Lower leg skin (tissue), 4 donors: ENCODE results near the gene RBM4B. TPM values are rescaled to one million over a fixed set of nuclear protein-coding genes. Genes with fewer than 3 reads are reported as not detected.
A peak's percentile ranks its signal among the peaks of the same experiment; 100 is the strongest.

ENCODE experiments used
- DNase-seq, 2 donors: peaks; one replicate each; pipeline ENCODE4 v3.0.0-alpha.2; 2019; ENCODE audit warnings: low spot score in 2 of 2
- H3K4me3 ChIP-seq: fragments of 200-600 bp; sonication (generic); 2 replicates; pipeline ENCODE4 v1.5.1; 2017; ENCODE audit warnings: mild to moderate bottlenecking, low read depth; ENCODE audit not compliant: poor library complexity, severe bottlenecking
- POLR2A ChIP-seq, 2 donors: fragments of 450-650 bp; IDR thresholded peaks; one replicate each; pipeline ENCODE4 v1.6.1; 2016 to 2017; ENCODE audit warnings: antibody characterized with exemption in 2 of 2, mild to moderate bottlenecking in 1 of 2, moderate library complexity in 1 of 2
- WGBS, 2 donors: methylation state at CpG; one replicate each; pipeline ENCODE4 v1.1.5; 2018; 5-methylcytosine and 5-hydroxymethylcytosine counted together
- intact Hi-C: fragments of 100-400 bp; cut with DNase I; formaldehyde crosslinking; loops from one replicate; pipeline ENCODE4 v1.15.0; 2023; ENCODE audit warnings: low total_unique reads
- total RNA-seq, 4 donors: library from RNA; depleted of rRNA; stranded (reverse); fragments of >200 nt; gene quantifications; one replicate each; pipeline ENCODE4 v1.1.0, GENCODE V29; 2016
- TF ChIP-seq, protein P1 (sequence below), 3 donors: fragments of 450-650 bp; IDR thresholded peaks; one replicate each; pipeline ENCODE4 v1.5.1; 2016; ENCODE audit warnings: antibody characterized with exemption in 3 of 3, mild to moderate bottlenecking in 3 of 3, moderate library complexity in 2 of 3

The RBM4B gene
- total RNA-seq, 4 donors from 2014 or later, result 8.6 to 18.0 (median 12.2) TPM

DNA sequence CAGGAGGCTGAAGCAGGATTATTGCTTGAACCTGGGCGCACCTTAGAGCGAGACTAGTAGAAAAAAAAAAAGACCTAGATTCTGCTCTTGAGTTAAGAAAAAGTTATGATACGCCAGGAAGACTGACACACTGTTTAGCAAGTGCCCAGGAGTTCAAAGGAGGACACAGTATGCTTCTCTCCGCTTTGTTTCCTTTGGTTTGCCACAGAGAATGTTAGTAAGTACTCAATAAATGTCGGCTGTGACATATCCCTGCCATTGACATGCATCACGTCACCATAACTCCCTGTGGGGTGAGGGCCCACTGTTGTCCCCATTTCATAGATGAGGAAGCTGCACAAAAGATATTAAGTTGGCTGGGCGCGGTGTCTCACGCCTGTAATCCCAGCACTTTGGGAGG lies 44.3 kb upstream of the RBM4B start:
- WGBS, 2 donors, result 95 to 97% methylated on average over 9 of the region's 9 CpGs
- DNase-seq, result no peak
- H3K4me3 ChIP-seq, result no peak overlapping the region
- TF ChIP-seq POLR2A (IDR thresholded peaks at IDR 0.05), result no peak
- TF ChIP-seq, protein P1, sequence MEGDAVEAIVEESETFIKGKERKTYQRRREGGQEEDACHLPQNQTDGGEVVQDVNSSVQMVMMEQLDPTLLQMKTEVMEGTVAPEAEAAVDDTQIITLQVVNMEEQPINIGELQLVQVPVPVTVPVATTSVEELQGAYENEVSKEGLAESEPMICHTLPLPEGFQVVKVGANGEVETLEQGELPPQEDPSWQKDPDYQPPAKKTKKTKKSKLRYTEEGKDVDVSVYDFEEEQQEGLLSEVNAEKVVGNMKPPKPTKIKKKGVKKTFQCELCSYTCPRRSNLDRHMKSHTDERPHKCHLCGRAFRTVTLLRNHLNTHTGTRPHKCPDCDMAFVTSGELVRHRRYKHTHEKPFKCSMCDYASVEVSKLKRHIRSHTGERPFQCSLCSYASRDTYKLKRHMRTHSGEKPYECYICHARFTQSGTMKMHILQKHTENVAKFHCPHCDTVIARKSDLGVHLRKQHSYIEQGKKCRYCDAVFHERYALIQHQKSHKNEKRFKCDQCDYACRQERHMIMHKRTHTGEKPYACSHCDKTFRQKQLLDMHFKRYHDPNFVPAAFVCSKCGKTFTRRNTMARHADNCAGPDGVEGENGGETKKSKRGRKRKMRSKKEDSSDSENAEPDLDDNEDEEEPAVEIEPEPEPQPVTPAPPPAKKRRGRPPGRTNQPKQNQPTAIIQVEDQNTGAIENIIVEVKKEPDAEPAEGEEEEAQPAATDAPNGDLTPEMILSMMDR (IDR thresholded peaks at IDR 0.05), result no peak
- intact Hi-C loops, result no loop called here

DNA sequence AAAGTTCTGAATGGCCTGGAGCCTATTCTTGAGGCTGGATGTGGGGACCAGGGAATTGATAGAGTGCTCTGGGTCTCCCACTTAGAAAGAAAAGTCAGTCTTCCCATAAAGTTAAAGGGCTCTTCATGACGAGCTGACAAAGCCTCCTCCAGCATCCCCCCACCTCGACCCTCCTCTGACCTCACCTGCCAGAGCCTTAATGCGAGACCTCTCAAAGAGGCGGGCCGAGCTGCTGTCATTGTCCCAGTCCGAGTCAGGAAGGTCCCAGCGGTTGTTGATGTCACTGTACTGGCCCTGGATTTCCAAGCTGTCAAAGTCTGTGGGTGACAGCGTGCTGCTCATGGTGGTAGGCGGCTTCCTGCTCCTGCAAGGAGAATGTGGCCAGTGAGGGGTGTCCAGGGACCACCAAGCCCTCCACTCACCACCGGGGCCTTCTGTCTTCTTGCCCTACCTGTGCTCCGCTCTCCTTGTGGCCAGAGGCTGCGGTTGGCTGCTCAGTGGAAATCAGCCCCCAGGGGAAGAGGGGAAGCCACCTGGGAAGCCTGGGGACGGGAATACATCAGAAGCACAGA lies 43.3 kb upstream of the RBM4B start:
- TF ChIP-seq POLR2A (IDR thresholded peaks at IDR 0.05), result no peak
- TF ChIP-seq, protein P1 (IDR thresholded peaks at IDR 0.05), result no peak
- WGBS, 2 donors, result 82 to 90% methylated on average over 12 to 13 of the region's 13 CpGs
- H3K4me3 ChIP-seq, result no peak overlapping the region
- intact Hi-C loops, result no loop called here
- no peak for DNase-seq

DNA sequence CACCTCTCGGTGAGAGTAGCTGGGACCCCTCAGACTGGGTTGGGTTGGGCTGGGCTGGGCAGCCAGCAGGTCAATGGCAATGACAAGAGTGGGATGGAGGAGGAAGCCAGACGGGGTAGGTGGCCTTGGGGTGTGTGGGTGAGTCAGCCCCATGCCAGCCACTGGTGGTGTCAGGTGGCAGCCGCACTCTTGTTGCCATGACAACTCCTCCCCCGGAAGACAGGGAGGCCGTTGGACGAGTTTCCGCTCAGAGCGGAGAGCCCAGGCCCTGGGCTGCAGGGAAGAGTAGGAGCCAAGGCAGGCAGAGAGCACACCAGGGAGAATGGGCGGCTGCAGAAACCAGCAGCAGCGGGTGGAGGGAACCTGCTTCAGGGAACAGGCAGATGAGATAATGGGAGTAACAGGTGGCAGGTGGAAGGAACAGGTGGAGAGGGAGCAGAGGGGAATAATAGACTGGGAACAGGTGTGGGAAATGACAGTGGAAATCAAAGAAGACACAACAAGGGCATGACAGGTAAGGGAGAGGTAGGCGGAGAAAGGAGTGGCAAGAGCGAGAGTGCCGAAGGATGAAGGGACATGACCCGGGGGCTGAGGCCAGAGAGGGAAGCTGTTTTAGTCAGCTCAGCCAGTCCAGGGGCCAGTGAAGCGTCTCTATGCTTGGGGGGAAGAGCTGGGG lies 42.7 kb upstream of the RBM4B start:
- no peak for TF ChIP-seq POLR2A (IDR thresholded peaks at IDR 0.05)
- TF ChIP-seq, protein P1 (IDR thresholded peaks at IDR 0.05), result no peak
- WGBS, 2 donors, result 48 to 54% methylated on average over 13 to 15 of the region's 15 CpGs

DNA sequence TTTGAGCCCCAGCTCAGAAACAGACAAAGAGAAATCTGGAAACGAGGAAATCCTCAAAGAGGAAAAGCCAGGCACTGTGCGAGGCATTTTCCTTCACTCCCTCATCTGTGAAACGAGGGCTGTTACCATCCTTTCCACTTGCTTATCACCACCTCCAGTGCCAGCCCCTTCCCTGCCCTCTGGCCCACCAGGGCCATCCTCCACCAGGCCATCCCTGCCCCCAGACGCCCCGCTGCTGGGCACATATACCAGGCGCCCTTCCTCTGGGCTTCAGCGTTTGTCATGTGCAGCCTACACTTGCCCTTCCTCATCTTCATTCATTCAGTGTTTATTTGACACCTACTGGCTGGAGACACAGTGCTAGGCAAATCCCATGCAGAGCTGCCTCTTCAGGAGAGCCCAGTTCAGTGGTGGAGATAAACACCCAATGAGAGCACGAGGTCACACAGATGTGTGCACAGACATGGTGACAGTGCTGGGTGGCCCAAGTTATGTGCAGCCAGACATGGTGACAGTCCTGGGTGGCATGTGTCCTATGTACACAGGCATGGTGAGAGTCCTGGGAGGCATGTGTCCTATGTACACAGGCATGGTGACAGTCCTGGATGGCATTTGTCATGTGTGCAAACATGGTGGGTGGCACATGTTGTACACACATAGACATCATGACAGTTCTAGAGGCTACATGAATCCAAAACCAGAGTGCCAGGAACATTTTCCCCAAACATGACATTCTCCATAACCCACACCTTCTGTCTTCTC lies 41.6 kb upstream of the RBM4B start:
- H3K4me3 ChIP-seq, result no peak overlapping the region
- intact Hi-C loops, result no loop called here
- no peak for DNase-seq
- 68 to 69% methylated on average over 8 of the region's 8 CpGs for WGBS, 2 donors
- TF ChIP-seq POLR2A (IDR thresholded peaks at IDR 0.05), result no peak
- TF ChIP-seq, protein P1 (IDR thresholded peaks at IDR 0.05), result no peak

More for the DNA sequence above, 42.7 kb upstream of the RBM4B start:
- no peak for DNase-seq
- H3K4me3 ChIP-seq, result no peak overlapping the region
- intact Hi-C loops, result no loop called here

DNA sequence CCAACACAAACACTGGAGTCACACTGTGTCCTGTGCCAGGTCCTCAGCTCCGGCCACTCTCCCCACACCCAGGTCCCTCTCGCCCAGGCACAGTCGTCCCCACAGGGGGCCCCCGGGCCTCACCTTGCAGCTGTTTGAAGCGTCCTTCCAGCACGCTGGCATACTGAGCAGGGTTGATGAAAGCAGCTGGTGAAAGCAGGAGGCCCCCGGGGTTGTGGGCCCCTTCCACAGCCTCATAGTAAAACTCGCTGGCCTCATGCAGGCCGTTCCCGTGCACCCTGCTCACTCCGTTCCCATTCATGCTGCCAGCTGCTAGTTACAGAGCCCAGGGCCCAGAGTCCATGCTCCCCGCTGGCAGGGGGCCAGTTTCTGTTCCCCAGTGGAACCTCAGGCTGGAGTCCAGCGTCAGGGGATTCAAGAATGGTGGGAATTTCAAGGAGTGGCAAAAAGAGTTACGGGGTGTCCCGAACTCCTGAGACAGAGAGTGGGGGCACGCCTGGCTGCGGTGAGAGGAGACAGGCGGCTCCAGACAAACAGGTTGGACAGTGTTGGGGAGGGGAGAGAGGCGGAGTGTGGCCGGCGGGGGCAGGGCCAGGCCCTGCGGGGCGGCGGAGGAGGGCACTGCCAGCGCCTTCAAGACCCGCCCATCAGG lies 40.8 kb upstream of the RBM4B start:
- H3K4me3 ChIP-seq, result peak overlapping the region; percentile 9
- intact Hi-C loops, result no loop called here
- no peak for DNase-seq
- TF ChIP-seq, protein P1 (IDR thresholded peaks at IDR 0.05), result no peak
- no peak for TF ChIP-seq POLR2A (IDR thresholded peaks at IDR 0.05)
- WGBS, 2 donors, result 51% methylated on average over 22 to 26 of the region's 26 CpGs
